ENCODE measurements around the gene MTM1. TPM values are rescaled to one million over a fixed set of nuclear protein-coding genes. Genes with fewer than 3 reads are reported as not detected.

MTM1 gene
- total RNA-seq, 3 donors from 2014 or later = 42.2 to 77.3 (median 56.9) TPM

DNA sequence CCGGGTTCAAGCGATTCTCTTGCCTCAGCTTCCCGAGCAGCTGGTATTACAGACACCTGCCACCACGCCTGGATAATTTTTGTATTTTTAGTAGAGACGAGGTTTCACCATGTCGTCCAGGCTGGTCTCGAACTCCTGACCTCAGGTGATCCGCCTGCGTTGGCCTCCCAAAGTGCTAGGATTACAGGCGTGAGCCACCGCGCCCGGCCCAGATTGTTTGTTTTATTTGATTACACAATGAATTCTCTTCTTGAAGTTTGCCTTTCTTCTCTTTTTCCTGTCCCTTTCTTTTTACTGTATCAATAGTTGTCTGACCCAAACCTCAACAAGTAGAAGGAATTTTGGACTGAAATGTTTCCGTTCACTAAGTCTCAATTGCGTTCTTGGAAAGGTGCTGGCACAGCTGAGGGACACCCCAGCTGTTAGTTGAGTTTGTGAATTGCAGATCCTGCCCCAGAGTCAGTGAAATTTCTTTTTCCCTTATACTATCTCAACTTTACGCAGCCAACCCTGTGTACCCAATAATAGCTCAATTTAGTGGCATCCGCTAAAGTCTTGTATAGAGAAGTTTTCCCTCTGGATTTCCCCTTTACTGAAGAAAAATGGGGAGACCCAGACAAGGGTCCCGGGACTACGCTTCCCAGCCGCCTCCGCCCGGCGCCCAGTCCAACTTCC lies 639 bp upstream of the MTM1 start:
- TF ChIP-seq, protein P1, sequence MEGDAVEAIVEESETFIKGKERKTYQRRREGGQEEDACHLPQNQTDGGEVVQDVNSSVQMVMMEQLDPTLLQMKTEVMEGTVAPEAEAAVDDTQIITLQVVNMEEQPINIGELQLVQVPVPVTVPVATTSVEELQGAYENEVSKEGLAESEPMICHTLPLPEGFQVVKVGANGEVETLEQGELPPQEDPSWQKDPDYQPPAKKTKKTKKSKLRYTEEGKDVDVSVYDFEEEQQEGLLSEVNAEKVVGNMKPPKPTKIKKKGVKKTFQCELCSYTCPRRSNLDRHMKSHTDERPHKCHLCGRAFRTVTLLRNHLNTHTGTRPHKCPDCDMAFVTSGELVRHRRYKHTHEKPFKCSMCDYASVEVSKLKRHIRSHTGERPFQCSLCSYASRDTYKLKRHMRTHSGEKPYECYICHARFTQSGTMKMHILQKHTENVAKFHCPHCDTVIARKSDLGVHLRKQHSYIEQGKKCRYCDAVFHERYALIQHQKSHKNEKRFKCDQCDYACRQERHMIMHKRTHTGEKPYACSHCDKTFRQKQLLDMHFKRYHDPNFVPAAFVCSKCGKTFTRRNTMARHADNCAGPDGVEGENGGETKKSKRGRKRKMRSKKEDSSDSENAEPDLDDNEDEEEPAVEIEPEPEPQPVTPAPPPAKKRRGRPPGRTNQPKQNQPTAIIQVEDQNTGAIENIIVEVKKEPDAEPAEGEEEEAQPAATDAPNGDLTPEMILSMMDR (IDR thresholded peaks at IDR 0.05) = no peak
- Histone ChIP-seq H3K4me3 (no peak overlapping the region), H3K36me3 (ENCODE audit: low read depth) (no peaks in the 10 kb centered on the region), H3K4me1 (ENCODE audit: low read depth) (no peaks in the 10 kb centered on the region), H3K9me3 (no peaks in the 10 kb centered on the region)
- ATAC-seq = no peak
- intact Hi-C loops (cut with DNase I, micrococcal nuclease) = no loop called here
- DNase-seq = peak in 2 of 3 donors; percentile 30 to 50

DNA sequence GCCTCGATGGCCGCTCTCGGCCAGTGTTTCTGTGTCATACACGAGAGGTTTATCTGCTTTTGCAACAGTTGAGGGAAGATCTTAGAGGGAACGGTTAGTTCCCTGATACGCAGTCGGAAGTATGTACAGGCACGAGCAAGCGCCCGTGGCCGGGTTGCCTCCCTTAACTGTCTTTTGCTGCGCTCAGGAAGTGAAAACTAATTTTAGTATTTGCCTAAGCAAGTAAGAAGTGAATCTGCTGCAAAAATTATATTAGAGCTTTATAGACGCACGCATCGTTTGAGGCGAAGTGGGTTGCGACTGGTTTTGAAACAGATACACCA lies 695 bp downstream of the MTM1 start:
- Histone ChIP-seq H3K4me1 (ENCODE audit: low read depth) (peaks cover under 1% of the 10 kb centered on the region), H3K9me3 (no peaks in the 10 kb centered on the region), H3K4me3 (peak overlapping the region; percentile 28), H3K36me3 (ENCODE audit: low read depth) (no peaks in the 10 kb centered on the region)
- intact Hi-C loops (cut with DNase I, micrococcal nuclease) = no loop called here
- ATAC-seq (peak; percentile 35), DNase-seq (peak in 2 of 3 donors; percentile 44 to 66)
- TF ChIP-seq, protein P1 (IDR thresholded peaks at IDR 0.05) = no peak

DNA sequence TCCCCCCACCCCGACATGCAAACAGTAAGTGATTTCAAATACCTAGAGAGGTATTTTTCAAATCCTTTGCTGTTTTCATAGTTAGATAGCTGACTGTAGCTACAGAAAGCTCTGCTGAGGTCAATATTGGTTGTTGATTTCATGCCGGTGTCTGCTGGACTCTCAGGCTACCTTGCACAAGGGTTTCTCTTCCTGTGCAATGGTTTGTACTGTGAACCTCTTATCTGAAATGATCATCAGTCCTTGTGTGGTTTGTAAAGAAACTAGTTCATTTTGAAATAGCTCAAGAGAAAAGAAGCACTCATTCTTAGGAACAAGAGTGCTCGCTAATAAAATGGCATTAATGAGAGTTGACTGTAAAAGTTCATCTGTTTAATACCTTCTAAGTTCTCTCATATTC lies 2.1 kb downstream of the MTM1 start:
- H3K4me1 ChIP-seq (ENCODE audit: low read depth) = peaks cover 9% of the 10 kb centered on the region
- TF ChIP-seq, protein P1 (IDR thresholded peaks at IDR 0.05) = no peak
- no peak for DNase-seq
- no peaks in the 10 kb centered on the region for H3K9me3 ChIP-seq
- ATAC-seq = no peak
- intact Hi-C loops (cut with DNase I, micrococcal nuclease) = no loop called here
- H3K36me3 ChIP-seq (ENCODE audit: low read depth) = no peaks in the 10 kb centered on the region
- no peak overlapping the region for H3K4me3 ChIP-seq

DNA sequence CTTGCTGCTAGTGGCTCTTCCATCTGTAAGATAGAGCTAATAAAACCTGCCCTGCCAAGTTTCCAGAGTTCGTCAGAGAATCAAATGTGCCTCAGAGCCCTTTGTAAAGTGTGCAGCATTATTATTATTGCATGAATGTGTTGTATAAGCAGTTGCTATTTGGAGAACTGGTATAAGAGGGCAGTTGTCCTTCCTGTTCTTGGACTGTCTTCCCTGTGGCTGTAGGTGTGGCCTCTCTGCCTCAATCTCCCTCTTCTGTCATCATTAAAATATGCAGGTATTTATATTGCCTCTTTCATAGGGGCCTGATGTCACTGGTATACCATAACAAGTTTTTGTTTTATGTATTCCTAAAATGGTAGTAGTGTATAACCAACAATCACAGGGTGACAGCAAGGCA lies 3.8 kb downstream of the MTM1 start:
- intact Hi-C loops (cut with DNase I, micrococcal nuclease) = no loop called here
- no peaks in the 10 kb centered on the region for H3K36me3 ChIP-seq (ENCODE audit: low read depth)
- DNase-seq = no peak
- no peak overlapping the region for H3K4me3 ChIP-seq
- ATAC-seq = peak; percentile 10
- H3K9me3 ChIP-seq = no peaks in the 10 kb centered on the region
- TF ChIP-seq, protein P1 (IDR thresholded peaks at IDR 0.05) = no peak
- H3K4me1 ChIP-seq (ENCODE audit: low read depth) = peaks cover 11% of the 10 kb centered on the region

DNA sequence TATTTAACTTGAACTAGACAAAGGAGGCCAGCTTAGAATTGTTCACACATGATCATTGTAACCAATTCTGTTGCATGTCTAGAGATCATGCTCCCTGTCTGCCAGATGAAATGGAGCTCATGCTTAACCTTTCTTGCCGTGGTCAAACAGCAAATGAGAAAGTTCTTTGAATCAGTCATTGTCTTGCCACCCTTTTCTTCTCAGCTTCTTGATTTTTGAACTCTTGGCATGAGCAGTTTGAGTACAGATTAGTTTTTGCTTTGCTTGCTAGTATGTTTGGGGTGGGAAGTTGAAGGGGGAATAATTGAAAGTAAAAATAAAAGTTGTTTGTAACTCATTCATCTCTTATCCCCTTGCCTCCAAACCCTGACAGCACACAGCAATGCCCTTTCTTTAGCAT lies 4.7 kb downstream of the MTM1 start:
- intact Hi-C loops (cut with DNase I, micrococcal nuclease) = no loop called here
- ATAC-seq = no peak
- H3K9me3 ChIP-seq = no peaks in the 10 kb centered on the region
- no peaks in the 10 kb centered on the region for H3K36me3 ChIP-seq (ENCODE audit: low read depth)
- peaks cover 11% of the 10 kb centered on the region for H3K4me1 ChIP-seq (ENCODE audit: low read depth)
- no peak for DNase-seq
- H3K4me3 ChIP-seq = no peak overlapping the region
- TF ChIP-seq, protein P1 (IDR thresholded peaks at IDR 0.05) = no peak

DNA sequence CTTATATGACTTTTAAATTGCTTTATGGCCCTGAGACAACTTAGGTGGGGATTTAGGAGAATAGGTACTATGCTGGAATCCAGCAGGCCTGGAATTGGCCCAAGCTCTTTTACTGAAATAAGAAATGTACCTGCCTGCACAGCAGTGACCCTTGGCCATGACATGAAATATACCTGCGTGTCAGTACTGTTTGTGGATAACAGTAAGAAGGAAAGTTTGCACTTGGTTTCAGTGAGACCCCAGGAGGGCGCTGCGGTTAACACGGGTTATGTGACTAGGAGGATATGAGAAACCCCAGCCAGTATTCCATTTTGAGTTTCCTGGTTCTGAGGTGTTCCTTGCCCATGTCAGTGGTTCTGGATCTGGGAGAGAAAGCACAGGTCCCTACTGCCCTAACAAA lies 5.3 kb downstream of the MTM1 start:
- TF ChIP-seq, protein P1 (IDR thresholded peaks at IDR 0.05) = no peak
- Histone ChIP-seq H3K36me3 (ENCODE audit: low read depth) (no peaks in the 10 kb centered on the region), H3K4me1 (ENCODE audit: low read depth) (peaks cover 11% of the 10 kb centered on the region), H3K9me3 (no peaks in the 10 kb centered on the region), H3K4me3 (no peak overlapping the region)
- peak; percentile 30 for ATAC-seq
- intact Hi-C loops (cut with DNase I, micrococcal nuclease) = no loop called here
- peak in 2 of 3 donors; percentile 52 to 68 for DNase-seq

All from mucosa of descending colon (tissue), 3 donors.